CD4-positive, alpha-beta T cell treated with Interleukin-4 for 1 hour (primary cell): Measurements from ENCODE around the gene GMDS.

Source experiments
- DNase-seq, 2 donors: peaks; one replicate each; pipeline ENCODE4 v3.0.0-alpha.2; 2020 to 2022

The GMDS gene

GRCh38 chr6:1884313-1884712, 361.1 kb downstream of the GMDS start:
- no peak for DNase-seq

- DNase-seq, result no peak
Measured at GRCh38 chr6:1878330-1878729, 367.1 kb downstream of the GMDS start.

DNA sequence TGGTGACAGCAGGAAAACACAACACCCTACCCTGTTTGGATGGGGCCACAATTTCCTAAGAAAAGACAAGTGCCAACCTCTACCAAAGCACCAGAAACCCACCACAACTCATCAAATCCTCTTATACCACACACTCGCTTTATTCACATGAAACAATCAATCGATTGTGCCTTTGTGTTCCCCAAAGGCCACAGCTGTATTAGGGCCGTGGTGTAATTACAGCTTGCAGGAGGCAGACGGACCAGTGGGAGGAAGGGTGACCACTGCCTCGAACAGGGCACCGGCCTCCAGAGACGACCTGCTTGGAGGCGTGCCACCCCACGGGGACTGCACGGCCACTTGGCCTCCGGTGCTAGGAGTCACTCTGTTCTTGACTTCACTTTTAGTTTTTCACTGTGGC, 371.6 kb downstream of the GMDS start:
- no peak for DNase-seq

- no peak for DNase-seq
Measured at GRCh38 chr6:1872649-1873131, 372.7 kb downstream of the GMDS start.

GRCh38 chr6:1871724-1872315, 373.6 kb downstream of the GMDS start:
- DNase-seq, result no peak

GRCh38 chr6:1870932-1871331, 374.5 kb downstream of the GMDS start:
- no peak for DNase-seq

- DNase-seq, result no peak
Measured at GRCh38 chr6:1870251-1870650, 375.2 kb downstream of the GMDS start.

DNA sequence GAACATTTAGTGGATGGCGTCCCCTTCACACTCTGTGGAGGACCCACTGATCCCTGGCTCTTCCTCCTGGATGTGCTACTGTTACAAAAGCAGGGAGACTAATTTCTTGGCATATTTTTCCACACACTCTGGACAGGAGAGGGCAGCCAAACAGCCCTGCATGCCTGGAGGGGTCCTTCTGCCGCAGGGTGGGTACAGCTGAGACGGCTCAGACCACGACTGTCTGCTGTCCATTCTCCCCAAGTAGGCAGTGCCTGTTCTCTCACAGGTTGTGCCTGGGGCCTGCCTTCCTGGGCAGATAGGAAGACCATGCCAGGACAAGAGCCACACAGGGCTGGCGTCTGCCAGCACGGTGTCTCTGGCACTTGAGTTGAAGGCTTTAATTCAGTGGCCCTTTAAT, 375.6 kb downstream of the GMDS start:
- DNase-seq, result no peak

DNA sequence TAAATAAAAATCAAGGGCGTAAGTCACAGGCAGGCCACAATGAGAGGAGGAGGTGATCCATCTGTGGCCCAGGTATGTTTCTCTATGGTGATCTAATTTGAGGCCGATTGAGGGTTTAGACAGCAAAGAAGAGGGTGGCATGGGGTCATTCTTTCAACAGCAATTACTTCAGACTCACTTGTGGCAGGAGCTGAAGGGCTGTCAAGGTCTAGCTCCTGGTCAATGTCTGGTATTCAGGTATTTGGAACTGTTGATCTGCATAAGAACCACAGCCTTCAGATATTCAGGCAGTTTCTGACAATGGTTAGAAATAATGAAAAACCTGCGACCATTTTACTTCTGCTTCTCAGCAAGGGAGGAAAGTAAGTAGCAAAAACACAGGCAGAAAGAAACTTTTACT, 376.1 kb downstream of the GMDS start:
- no peak for DNase-seq

DNA sequence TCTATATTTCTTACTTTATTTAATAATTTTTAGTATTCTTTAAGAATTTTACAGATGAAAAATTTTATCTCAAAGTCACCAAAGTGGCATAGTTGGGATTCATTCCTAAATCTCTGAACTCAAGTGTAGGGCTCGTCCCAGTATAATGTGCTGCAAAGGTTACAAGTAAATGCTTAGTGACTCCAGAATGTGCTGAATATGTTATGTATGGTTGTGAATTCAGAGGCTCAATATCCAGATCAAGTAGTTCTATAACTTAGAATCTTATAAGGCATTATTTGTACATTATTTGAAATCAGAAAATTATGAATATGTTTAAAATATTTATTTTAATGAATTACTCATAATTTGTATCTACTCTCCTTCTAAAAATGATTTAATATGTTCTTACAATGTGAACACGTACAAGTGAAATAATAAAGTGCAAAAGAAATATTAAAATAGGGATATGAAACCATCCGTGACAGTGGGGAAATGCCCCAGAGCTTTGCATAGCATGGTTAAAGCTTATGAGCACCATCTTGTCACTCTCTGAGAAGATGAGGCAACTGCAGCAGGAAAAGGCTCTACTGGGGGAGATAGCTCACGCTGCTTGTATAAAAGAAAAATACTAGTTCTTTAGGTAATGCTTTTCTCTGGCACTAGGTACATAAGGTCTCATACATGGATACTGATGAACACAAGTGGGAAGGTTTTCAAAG, 376.7 kb downstream of the GMDS start:
- peak in 1 of 2 donors; percentile 25 for DNase-seq

DNA sequence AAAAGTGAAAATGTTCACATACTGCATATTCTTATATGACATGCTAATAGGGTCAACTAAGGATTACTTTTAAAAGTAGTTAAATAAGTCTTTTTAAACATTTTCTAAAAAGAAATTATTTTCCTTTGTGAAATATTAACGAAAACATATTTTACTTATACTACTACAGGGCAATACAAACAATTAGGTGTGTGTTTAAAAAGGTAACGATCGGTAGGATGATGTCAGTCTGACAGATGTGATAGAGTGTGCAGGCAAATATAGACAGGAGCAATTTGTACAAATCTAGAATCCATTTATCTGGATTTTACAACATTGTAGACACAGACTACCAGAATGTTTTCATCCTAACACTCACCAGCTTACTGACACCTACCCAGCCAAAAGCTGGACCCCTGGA, 378.2 kb downstream of the GMDS start:
- DNase-seq, result no peak

DNA sequence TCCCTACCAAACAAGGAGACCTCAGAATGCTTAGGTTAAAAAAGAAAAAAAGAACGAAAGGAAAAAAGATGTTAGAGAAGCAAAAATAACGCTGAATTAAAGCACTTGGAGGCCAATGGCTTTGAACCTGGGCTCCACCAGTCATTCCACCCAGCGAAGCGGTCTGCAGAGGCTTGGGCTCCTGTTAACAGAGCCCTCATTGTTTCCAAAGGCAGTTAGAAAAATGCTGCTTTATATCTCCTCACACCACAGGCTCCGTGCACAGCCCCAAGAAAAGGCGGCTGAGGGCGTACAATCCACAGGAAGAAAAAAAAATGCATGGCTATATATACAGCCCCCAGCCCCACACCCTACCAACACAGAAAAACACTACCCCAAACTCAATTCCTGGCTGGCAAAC, 379.8 kb downstream of the GMDS start:
- no peak for DNase-seq

- no peak for DNase-seq
Measured at GRCh38 chr6:1864496-1864895, 380.9 kb downstream of the GMDS start.

DNA sequence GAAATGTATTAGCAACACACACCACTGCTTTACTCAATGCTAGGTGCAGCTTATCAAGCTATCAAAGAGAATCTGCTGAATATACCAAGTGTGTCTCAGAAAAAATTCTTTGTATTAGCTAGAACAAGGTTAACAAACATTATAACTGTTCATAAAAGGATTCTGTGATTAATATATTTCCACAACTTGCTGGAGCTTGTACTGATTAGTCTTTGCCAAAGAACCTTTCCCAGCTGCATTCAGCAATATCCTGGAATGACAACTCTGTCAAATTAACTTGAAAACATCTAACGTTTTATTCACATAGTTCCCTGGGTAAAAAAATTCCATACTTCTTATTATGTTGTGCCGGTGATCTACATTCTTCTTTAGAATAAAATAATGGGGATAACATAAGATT, 383.0 kb downstream of the GMDS start:
- no peak for DNase-seq

DNA sequence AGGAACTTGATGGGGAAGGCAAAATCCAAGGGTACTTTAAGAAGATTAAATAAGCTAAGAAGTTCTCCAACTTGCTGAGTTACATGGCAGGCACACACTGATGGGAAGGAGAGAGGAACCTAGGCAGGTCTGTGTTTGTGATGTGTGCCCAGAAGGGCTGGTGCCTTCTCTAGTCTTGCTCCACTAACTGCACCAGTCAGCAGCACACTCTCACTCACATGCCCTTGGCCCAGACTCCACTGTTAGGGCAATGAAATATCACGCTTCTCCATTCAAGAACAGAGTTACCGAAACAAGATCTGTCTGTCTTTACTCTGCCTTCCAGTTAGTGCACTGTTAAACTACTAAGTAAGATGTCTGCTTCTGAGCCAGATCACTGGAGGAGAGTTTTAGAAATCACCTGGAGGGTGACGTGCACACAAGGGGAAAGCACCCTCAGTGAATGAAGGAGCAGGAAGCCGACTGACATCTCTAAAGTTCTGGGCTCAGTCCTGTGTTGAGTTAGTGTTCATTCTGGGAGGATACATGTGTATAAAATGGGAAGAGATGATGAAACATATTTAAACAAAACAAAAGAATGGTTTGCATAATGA, 384.6 kb downstream of the GMDS start:
- no peak for DNase-seq

DNA sequence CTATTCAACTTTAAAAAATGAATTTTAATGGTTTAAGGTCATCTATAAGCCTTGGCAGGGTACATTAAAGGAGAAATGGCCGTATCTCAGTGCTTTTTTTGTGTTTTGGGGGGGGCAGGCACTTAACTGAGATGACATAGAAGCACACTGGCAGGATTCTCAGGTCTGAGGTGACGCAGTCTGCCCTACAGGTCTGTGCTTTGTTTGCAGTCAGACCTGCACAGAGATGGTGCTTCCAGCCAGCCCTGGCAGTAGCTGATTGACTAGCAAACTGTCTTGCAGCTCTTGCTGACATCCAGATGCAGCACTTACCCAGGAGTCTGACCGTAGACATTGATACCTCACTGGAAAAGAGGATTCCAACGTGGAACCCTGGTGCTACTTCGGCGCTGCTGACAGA, 386.5 kb downstream of the GMDS start:
- no peak for DNase-seq

DNA sequence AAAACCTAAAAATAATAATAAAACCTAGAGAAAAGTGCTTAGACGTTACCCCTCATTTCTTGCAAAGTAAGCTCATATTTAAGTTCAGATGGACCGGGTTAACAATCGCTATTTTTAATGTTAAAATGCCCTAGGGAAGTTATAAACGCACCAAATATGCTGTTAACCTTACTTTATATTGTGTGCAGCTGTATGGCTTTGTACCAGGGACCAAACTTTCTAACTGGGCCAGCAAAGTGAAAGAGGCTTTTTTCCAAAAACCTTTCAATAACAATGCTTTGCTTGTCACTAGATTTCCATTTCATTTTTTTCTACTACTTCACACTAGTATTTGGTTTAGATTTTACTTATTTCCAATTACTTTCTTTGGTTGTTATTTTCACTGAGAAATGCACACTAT, 387.2 kb downstream of the GMDS start:
- DNase-seq, result no peak

DNA sequence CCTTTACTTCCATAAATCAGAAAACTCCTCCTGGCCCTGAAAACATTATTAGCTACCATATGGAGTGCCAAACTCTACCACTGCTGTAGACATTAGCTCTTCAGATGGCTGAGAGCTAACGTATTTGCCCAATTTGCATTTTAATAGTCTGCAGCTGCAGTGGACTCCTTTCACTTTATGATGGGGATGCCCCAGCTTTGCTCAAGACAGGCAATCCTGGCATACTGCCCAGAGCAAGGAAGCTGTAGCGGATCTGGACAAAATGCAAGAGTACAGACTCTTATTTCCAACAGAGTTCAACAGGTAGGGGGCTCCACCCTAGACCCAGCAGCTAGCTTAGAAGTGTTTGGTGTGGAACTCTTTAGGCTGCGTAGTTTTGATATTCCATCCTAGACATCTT, 389.0 kb downstream of the GMDS start:
- peak in 1 of 2 donors; percentile 38 for DNase-seq

DNA sequence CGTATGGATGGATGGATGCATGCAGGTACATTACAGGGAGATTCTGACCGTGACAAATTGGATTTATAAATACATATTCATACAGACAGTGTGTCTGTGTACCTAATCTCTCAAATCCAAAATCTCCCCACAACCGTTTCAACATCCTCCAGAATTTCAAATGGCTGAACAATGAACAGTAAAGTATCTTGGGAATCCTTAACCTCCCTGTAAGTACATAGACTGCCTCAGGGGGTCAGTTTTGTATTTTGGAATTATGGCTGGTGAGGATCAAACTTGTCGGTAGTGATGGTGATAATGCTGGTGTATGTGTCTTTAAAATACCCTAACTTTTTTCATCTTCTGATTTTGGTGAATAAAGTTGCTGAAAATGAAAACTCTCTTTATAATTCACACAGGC, 389.5 kb downstream of the GMDS start:
- DNase-seq, result no peak

DNA sequence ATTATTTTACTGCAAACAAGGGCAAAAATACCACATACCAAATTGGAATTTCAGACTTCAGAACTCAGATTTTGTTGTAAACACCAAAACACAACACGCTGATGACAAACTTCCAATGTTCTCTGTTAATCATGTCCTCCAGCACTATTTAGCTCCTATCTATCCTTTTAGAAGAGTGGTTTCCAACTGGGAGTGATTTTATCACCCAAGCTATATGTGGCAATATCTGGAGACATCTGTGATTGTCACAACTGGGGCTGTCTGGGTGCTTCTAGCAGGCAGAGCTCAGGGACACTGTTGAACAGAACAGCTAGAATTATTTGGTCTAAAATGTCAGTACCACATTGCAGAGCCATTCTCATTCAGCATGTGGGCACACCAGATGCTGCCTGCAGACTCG, 391.1 kb downstream of the GMDS start:
- DNase-seq, result no peak

DNA sequence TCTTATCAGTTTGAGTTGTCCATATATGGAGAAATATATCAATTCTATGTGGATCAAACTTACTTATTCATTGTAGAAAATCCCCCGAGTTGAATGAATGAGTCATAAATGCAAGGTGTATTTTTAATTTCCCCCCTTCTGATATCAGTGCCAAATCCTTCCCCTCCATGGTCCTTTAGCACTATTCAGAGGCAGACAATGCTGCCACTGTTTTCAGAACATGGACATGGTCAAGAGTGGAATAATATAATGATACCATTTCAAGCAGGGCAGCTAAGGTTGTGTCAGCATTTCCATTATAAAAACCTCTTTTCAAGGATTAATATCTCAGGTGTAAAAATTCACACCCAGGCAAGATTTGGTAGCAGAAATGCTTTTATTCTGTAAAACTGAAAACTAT, 391.6 kb downstream of the GMDS start:
- DNase-seq, result no peak

- DNase-seq, result no peak
Measured at GRCh38 chr6:1851681-1852456, 393.5 kb downstream of the GMDS start.

DNA sequence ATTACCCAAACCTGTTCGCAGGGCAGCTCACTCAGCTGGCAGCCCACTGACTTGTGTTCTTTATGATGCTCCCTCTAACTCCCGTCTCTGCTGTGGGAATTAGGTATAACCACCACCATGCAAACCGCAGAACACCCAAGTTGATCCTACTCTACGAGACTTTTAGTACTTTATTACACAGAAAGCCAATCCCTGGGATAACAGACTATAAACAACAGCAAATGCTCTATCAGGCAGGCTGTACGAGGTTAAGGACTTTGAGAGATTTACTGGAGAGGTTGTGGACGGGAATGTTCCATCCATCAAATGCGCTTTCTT, 394.6 kb downstream of the GMDS start:
- DNase-seq, result no peak
